GM04504 (cell line): ENCODE measurements around the gene GGNBP2.
A peak's percentile ranks its signal among the peaks of the same experiment; 100 is the strongest.
"Not testable (repeated sequence)": the region's sequence is repeated elsewhere in the genome, so short reads cannot be mapped to it uniquely, and the experiment has no call there.

Experiments
- DNase-seq: peaks from one replicate; pipeline ENCODE4 v3.0.0-alpha.2; 2012; ENCODE audit warnings: low read depth

The GGNBP2 gene

DNA sequence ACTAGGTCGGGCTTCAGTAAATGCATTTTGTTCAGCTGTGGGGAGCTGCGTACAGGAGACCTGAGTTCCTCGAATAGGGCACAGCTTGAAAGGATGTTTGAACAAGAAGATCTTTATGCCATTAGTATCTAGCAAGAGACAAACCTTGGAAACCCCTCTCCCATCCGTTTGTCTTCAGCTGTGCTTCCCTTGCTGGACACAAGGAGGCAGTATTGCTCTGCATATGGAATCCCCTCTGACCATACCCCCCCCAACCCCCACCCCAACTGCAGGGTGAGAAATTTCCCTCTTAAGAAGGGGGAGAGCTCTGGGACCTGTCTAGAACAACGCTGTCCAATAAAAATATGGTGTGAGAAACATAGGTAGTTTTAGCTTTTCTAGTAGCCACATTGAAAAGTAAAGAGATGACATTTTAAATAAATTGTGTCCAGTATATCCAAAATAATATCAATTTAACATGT is 58.2 kb downstream of the GGNBP2 start:
- no peak for DNase-seq

DNA sequence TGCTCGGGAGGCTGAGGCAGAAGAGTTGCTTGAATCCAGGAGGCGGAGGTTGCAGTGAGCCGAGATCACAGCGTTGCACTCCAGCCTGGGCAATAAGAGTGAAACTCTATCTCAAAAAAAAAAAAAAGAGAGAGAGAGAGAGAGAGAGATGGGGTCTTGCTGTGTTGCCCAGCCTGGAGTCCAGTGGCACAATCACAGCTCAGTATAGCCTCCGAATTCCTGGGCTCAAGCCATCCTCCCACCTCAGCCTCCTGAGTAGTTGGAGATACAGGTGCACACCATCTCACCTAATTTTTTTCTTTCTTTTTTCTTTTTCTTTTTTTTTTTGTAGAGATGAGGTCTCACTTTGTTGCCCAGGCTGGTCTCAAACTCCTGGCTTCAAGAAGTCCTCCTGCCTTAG is 60.3 kb downstream of the GGNBP2 start:
- not testable (repeated sequence) for DNase-seq

DNA sequence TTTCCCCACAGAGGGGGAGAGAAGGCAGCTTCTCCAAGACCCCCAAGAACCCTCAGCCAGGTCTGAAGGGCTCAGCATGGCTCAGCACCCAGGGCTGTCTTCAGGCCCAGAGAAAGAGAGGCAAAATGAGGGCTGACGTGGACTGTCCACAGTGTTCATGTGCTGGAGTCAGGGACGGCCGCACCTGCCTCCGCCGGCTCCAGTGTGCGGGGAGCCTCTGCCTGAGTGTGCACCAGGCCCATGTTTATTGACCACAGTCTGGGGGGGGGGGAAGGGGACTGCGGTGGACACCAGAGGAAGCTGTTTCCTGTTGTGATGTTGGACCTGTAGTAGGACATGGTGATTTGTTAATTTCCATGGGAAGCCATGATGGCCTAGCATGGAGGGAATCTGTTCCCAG is 63.6 kb downstream of the GGNBP2 start:
- no peak for DNase-seq

DNA sequence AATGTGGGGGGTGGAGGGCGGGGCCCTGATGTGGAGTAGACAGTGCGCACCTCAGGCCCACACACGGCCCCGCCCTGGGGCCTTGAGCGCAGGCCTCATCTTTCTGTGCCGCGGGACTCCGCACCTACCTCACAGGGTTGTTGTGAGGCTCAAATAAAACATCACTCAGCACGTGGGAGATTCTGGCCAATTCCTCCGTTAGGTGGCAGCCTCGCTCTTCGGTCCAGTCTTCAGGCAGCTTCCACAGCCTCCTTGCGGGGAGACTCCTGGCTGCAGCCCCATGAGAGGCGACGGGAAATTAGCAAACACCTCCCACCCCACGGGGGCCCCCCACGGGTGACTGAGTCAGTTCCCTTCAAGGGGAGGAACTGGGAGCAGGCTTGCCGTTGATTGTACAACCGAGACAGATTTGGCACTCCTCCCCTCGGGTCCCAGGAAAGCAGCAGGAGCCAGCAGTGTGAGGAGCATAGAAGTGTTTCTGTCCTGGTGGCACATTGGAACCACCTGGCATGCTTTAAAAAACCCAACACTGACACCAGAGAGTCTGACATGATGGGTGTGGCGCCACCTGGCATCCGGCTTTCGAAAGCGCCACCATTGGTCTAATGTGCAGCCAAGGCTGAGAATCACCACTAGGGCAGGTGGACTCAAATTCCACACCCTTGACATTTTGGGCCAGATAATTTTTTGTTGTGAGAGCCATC is 64.2 kb downstream of the GGNBP2 start:
- peak; percentile 44 for DNase-seq

DNA sequence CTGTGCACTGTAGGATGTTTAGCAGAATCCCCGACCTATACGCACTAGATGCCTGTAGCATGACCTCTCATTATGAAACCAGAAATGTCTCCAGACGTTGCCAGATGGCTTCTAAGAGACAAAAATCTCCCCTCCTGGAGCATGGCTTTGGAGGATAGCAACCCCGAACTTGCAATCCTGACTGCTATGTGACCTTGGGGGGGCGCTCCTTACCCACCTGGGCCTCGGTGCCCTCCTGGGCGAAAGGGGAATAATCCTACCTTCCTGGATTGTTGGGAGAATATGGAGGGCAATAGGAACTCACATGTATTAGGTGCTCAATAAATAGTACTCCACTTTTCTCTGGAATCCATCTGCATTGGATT is 64.8 kb downstream of the GGNBP2 start:
- no peak for DNase-seq

DNA sequence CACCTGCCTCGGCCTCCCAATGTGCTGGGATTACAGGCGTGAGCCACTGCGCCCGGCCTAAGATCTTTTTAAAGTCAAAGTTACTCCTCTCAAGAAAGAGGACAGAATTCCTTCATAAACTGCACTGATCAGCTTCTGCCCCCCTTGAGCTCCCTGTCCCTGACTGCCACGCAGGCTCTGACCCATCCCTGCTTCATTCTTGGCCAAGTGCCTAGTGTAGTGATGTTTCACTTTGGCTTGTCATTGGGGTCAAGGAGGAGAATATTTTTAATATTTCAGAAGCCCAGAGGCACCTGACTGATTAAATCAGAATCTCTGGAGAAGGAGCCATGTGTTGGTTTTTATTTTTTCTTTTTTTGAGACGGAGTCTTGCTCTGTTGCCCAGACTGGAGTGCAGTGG is 65.8 kb downstream of the GGNBP2 start:
- DNase-seq = no peak

DNA sequence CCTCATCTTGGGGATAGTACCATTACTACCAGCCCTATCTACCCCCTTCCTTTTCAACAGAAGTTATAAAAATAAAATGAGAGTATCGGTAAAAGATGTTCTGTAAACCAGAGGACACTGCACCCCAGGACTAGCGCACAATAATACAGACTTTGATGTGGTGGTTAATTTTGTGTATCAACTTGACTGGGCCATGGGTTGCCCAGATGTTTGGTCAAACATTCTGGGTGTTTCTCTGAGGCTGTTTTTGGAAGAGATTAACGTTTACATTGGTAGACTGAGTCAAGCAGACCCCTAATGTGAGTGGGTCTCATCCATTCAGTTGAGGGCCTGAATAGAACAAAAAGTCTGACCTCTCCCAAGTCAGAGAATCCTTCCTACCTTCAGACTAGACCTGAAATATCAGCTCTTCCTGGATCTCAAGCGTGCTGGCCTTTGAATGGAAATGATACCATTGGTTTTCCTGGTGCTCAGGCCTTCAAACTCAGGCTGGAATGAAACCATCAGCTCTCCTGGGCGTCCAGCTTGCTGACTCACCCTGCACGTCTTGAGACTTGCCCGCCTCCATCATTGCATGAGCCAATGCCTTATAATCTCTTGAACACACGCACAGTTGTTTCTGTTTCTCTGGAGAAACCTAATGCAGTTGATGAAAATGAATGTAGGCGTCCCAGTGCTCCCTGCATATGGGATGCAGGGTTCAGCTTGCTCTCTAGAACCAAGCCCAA is 66.8 kb downstream of the GGNBP2 start:
- DNase-seq = peak; percentile 50

DNA sequence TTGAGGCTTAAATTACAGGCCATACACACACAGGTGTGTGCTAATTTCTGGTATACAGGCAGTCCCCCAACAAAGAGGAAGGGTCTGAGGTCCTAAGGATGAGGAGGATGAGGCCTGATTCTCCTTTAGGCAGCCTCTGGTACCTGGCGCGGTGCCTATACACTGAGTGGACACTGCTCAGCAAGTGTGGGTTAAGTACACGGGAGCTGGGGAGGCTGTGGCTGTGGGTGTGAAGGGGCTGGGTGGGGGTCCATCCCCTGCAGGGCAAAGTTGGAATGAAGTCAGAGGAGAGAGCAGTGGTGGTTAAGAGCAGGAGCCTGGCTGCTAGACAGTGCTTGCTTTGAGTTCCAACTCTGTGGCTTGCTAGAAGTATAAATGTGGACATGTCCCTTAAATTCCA is 67.6 kb downstream of the GGNBP2 start:
- no peak for DNase-seq

DNA sequence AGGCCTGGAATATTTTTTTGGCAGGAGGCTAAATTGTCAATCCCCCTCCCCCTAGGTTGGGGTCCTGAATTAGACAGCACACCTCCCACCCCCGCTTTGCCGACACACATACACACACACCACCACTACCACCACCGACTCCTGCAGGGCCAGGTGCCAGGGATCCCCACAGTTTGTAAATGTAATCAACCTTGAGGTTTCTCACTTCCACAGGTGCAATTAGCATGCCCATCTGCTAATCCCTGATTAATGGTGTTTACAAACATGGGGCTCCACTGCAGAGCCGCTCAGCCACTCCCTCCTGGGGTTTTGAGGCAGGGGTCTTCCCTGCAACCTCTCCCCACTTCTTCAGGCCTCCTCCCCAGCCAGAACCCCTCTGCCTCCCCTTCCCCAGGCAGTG is 68.4 kb downstream of the GGNBP2 start:
- DNase-seq = no peak

DNA sequence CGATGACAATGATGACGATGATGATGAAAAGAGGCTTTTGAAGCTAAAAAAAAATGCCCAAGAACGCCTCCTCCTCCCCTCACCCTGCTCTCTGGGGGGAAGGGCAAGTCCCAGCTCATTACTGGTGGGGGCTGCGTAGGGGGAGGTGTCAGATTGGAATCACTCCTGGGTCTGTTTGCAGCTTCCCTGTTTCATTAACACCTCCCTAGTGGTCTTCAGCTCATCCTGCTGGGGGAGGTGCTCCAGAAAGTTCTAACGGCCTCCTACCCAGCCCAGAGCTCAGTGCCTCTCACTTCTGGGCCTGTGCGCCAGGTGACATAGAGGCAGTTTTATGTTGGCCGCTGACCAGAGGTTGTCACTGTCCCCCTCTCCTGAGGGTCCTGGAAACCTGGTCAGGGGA is 69.4 kb downstream of the GGNBP2 start:
- no peak for DNase-seq

DNA sequence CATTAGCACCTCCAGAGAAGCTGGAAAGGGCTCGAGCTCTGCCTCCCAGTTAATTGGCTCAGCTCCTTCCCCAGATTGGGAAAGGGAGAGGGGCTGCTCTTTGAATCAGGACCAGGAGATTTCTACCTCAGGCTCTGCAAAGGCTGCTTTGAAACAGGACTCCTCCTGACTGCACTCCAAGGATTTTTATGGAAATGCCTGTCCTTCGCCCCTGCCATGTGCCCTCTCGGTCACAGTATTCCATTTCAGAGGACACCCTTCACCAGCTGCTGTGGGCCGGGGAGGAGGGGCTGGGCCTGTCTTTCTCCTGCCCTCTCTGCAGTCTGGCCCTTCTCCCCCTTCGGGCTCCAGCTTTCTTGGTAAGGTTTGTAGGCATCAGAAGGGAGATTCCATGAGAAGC is 70.2 kb downstream of the GGNBP2 start:
- no peak for DNase-seq

DNA sequence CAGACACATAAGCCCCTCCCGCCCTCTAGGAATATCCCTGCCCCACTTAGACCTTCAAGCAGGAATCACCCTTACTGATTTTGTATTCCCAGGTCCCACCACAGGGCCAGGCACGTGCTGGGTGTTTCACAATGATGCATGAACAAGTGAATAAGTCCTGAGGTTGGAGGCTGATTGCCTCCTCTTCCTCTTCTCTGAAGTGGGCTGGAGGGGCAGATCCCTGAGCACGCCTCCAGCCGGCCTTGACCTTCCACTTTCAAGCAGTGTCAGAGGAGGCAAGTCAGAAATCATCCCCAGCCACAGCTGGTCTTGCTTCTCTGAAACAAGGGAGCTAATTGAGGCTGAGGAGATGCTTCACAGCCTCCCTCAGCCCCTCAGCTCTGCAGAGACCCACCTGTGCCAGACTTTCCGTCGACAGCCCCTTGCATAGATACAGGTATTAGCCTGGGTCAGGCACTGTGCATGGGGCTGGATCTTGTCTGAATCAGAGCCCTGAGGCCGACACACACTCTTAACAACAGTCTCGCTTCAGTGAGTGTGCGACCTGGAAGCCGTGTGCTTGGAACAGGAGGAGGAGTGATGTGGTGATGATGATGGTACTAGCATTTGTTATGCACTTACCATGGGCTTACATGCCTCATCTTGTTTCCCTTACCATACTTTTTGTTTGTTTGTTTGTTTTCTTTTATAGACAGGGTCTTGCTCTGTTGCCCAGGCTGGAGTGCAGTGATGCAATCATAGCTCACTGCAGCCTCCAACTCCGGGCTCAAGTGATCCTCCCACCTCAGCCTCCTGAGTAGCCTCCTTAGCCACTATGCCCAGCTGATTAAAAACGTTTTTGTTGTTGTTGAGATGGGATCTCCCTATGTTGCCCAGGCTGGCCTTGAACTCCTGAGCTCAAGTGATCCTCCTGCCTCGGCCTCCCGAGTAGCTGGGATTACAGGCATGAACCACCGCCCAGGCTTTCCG is 71.6 kb downstream of the GGNBP2 start:
- no peak for DNase-seq

DNA sequence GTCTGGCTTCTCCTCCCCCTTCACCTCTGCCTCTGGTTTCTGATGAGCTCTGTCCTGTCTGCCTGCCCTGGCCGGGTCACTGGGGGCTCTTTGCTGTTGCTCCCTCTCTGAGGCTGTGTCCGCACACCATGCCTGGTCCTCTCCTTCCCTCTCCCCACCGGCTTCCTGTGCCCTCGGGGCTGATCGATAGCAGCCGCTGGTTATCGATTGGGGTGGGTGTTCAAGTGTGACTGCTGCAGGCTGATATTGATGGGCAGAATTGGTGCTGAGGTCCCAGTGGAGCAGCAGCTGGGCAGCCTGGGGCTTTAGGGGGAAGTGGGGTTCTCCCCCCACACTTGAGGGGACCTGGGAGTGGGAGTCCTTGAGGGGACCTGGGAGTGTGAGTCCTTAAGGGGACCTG is 73.1 kb downstream of the GGNBP2 start:
- no peak for DNase-seq

DNA sequence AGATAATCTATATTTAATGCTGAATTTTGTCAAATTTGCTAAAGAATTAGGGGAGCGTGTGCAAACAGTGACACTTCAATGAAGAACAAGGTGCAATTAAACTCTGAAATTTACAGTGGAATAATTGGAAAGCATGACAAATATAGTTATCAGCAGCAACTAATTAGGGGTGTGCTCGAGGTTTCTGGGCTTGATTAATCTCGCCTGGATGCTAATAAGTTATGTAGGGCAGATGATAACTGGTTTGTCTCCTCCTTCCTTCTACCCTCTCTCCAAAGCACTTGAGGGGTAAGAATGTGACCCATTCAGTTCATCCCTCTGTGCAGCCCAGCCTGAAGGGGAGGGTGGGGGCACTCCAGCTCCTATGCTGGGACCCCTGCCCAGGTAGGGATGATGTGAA is 78.6 kb downstream of the GGNBP2 start:
- DNase-seq = no peak

DNA sequence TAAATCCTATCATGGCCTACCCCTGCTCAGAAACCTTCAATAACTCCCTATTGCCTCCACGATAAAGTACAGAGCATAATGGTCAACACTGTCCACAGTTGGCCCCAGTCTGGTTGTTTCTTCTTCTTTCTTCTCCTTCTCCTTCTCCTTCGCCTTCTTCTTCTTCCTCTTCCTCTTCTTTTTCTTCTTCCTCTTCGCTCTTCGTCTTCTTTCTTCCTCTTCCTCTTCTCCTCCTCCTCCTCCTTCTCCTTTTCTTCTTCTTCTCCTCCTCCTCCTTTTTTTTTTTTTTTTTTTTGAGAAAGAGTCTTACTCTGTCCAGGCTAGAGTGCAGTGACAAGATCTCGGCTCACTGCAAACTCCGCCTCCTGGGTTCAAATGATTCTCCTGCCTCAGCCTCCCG is 80.5 kb downstream of the GGNBP2 start:
- DNase-seq = no peak

DNA sequence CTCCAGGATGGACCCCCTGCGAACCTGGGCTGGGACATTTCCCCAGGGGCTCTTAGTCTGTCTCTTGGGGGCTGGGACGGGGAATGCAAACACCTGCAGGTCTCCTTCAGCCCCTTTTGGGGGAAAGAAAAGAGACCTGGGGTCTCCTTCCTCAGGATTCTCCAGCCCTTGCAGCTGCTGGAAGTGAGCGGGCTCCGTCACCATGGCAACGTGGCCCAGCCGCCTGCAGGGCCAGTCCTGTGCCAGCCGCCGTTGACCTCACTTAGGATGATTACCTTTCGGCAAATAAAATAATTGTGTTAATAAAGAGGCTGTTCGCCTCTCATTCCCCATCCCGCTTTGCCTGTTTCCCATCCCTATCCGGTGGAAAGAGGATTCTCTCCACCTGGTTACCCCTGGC is 82.4 kb downstream of the GGNBP2 start:
- DNase-seq = no peak

DNA sequence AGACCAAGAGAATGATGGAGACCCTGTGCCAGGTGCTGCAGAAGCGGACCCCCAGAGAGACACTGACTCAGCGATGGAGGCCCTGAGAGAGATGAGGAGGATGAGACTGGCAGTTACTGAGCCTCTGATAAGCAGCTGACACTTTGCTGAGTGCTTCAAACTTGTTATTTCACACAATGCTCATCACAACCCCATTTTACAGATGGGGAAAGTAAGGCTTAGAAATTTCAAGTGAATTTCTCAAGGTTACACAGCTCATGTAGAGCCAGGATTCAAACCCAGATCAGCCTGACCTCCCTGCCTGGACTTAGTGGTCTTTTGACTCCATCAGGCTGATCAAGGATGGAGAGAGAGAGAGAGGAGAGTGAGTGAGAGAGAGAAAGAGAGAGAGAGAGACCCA is 83.9 kb downstream of the GGNBP2 start:
- no peak for DNase-seq

DNA sequence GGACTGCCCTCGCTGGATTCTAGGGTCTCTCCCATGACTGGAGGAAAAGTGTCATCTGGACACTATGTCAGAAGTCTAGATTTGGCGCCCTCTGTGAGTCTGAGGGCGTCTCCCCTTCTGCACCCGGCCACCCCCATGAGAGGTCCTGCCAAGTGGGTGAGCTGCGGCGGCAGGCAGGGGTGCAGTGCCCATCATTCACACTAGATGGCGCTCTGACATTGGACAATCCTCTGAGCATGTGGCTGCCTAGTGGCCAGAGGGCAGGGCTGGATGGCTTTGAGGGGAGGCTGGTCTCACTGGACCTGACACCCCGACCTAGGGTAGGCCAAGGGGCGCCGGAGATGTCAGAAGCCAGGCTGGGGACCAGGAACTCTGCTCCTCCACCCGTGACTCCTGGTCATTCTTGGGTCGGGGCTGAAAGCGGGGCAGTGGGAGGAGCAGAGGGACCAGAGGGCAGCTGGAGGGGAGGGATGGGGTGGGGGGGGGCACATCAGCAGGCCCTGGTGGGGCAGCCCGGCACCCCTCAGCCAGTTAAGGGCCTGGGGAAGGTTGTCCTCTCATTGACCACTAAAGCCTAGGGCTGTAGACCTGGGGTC is 84.6 kb downstream of the GGNBP2 start:
- peak; percentile 28 for DNase-seq

DNA sequence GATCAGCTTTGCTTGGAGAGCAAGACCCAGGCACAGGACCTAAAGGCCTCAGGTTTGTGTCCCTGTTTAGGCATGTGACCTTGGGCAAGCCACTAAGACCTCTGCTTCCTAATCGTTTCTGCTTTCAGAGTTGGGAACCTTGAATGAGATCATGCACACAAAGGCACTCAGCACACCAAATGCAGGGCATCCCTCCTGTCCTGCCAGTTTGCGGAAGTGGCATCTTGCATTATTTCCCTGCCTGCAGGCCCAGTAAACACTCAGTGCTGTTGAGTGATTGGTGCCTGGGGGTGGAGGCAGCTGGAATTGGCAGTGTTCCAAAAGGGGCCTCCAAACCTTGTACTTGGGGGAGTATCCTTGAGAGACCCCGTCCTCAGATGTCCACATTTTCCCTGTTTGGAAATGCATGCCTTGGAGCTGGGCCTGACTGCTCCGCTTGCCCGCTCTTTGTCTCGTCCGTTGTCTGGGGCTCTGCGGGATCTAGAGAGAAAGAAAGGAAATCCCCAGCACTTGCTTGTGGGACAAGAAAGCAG is 85.3 kb downstream of the GGNBP2 start:
- no peak for DNase-seq

DNA sequence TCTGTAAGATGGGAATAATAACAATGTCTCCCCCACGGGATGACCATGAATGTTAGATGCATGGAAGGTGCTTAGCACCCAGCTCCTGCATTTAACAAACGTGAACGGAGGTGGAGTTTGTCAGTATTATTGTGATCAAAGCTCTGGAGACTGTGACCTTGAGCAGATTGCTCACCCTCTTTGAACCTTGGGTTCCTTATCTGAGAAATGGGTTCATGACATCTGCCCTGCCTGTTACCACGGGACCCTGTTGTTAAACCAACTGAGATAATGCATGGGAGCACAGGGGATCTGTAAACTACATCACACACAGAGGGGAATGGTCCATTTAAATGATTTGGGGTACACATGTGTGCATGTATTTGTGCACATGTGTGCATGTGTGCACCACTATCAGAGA is 86.3 kb downstream of the GGNBP2 start:
- no peak for DNase-seq

DNA sequence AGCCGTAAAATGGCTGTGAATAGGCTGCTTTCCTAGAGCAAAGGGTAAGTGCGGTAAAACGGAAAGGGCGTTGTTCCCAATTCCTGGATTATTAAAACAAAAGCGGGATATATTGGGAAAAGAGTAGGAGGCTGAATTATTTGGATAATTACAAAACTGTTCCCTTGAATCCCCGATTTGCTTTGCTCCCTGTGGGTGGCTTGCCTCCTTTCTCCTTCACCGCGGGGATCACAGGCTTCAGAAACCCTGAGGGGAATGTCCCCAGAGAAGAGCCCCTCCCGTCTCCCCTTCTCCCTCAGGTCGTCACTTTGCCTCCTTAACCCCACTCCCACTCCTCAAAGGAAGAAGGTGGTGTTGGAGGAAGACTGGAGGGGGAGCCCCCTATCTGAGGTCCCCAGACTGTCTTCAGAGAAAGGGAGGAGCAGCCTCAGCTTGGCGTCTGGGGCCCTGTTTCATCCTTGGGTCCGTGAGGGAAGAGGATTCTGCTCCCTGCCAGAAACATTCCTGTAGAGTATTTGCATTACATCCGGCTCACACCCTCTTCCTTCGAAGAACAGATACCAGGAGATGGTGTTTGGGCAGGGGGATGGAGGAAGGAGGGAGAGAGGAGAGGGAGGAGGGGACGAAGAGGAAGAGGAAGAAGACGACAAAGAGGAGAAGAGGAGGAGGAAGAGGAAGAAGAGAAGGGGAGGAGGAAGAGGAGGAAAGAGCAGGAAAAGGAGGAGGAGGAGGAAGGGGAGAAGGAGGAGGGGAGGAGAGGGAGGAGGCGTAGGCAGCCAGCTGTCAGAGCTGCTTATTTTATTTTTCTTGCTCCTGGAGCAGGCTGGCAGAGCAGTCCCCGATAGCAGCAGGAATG is 88.4 kb downstream of the GGNBP2 start:
- DNase-seq = no peak
